ENCODE data around the gene NOL12. TPM values are rescaled to one million over a fixed set of nuclear protein-coding genes. Genes with fewer than 3 reads are reported as not detected.

Gene NOL12
- total RNA-seq, 2 donors from 2014 or later: 21.9 to 26.8 TPM

DNA sequence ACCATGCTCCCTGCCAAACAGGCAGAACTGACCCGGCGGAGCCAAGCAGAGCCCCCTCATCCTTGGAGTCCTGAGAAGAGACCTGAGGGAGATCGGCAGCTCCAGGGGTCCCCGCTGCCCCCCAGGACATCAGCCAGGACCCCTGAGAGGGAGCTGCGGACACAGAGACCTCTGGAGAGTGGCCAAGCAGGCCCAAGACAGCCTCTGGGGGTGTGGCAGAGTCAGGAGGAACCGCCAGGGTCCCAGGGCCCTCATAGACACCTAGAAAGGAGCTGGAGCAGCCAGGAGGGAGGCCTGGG is 48.2 kb downstream of the NOL12 start:
- H3K9me3 Mint-ChIP-seq: no peaks in the 10 kb centered on the region
- peaks cover 22% of the 10 kb centered on the region for H3K4me1 Mint-ChIP-seq
- Histone ChIP-seq H3K9ac (ENCODE audit: extremely low read depth, low read length, poor library complexity, severe bottlenecking) (no peak overlapping the region), H3K9me3 (ENCODE audit: control insufficient read depth, low read length) (no peaks in the 10 kb centered on the region), H3K36me3 (ENCODE audit: control insufficient read depth, insufficient read depth, low read length) (peaks cover 9% of the 10 kb centered on the region), H3K4me3 (ENCODE audit: low read length) (no peak overlapping the region), H3K4me1 (ENCODE audit: control insufficient read depth, insufficient read depth, low read length) (peaks cover 6% of the 10 kb centered on the region), H3K27me3 (ENCODE audit: control insufficient read depth, insufficient read depth, low read length, poor library complexity, severe bottlenecking) (no peaks in the 10 kb centered on the region), H3K27ac (ENCODE audit: low read depth, low read length) (no peak overlapping the region)
- H3K27ac Mint-ChIP-seq: peak overlapping the region; percentile 74
- peak; percentile 45 for DNase-seq
- peaks cover 18% of the 10 kb centered on the region for H3K36me3 Mint-ChIP-seq (ENCODE audit: low read depth)
- WGBS, 2 experiments (ENCODE audit: insufficient coverage in 1 of 2, insufficient read length in 1 of 2): 85 to 98% methylated on average over 5 to 6 of the region's 6 CpGs
- H3K4me3 Mint-ChIP-seq: no peak overlapping the region
- H3K27me3 Mint-ChIP-seq (ENCODE audit: insufficient read depth): peaks cover 25% of the 10 kb centered on the region
- TF ChIP-seq, protein P1, sequence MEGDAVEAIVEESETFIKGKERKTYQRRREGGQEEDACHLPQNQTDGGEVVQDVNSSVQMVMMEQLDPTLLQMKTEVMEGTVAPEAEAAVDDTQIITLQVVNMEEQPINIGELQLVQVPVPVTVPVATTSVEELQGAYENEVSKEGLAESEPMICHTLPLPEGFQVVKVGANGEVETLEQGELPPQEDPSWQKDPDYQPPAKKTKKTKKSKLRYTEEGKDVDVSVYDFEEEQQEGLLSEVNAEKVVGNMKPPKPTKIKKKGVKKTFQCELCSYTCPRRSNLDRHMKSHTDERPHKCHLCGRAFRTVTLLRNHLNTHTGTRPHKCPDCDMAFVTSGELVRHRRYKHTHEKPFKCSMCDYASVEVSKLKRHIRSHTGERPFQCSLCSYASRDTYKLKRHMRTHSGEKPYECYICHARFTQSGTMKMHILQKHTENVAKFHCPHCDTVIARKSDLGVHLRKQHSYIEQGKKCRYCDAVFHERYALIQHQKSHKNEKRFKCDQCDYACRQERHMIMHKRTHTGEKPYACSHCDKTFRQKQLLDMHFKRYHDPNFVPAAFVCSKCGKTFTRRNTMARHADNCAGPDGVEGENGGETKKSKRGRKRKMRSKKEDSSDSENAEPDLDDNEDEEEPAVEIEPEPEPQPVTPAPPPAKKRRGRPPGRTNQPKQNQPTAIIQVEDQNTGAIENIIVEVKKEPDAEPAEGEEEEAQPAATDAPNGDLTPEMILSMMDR (conservative IDR thresholded peaks at IDR 0.05): no peak

DNA sequence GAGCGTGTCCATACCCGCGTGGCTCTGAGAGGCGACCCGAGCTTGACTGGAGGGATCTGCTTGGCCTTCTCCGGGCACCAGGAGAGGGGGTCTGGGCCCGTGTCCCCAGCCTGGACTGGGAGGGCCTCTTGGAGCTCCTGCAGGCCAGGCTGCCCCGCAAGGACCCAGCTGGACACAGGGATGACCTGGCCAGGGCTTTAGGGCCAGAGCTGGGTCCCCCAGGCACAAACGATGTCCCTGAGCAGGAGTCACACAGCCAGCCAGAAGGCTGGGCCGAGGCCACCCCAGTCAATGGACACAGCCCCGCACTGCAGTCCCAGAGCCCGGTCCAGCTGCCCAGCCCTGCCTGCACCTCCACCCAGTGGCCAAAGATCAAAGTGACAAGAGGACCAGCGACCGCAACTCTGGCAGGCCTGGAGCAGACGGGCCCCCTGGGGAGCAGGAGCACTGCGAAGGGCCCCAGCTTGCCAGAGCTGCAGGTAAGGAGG is 48.9 kb downstream of the NOL12 start:
- Histone ChIP-seq H3K9ac (ENCODE audit: extremely low read depth, low read length, poor library complexity, severe bottlenecking) (no peak overlapping the region), H3K4me1 (ENCODE audit: control insufficient read depth, insufficient read depth, low read length) (peaks cover 6% of the 10 kb centered on the region), H3K36me3 (ENCODE audit: control insufficient read depth, insufficient read depth, low read length) (peaks cover 5% of the 10 kb centered on the region), H3K27ac (ENCODE audit: low read depth, low read length) (no peak overlapping the region), H3K4me3 (ENCODE audit: low read length) (no peak overlapping the region), H3K9me3 (ENCODE audit: control insufficient read depth, low read length) (no peaks in the 10 kb centered on the region), H3K27me3 (ENCODE audit: control insufficient read depth, insufficient read depth, low read length, poor library complexity, severe bottlenecking) (no peaks in the 10 kb centered on the region)
- peak; percentile 89 for DNase-seq
- H3K4me3 Mint-ChIP-seq: no peak overlapping the region
- WGBS, 2 experiments (ENCODE audit: insufficient coverage in 1 of 2, insufficient read length in 1 of 2): 77 to 80% methylated on average over 15 to 16 of the region's 16 CpGs
- H3K9me3 Mint-ChIP-seq: no peaks in the 10 kb centered on the region
- H3K4me1 Mint-ChIP-seq: peaks cover 22% of the 10 kb centered on the region
- H3K36me3 Mint-ChIP-seq (ENCODE audit: low read depth): peaks cover 15% of the 10 kb centered on the region
- peaks cover 28% of the 10 kb centered on the region for H3K27me3 Mint-ChIP-seq (ENCODE audit: insufficient read depth)
- H3K27ac Mint-ChIP-seq: no peak overlapping the region
- TF ChIP-seq, protein P1 (conservative IDR thresholded peaks at IDR 0.05): peak; percentile 74

DNA sequence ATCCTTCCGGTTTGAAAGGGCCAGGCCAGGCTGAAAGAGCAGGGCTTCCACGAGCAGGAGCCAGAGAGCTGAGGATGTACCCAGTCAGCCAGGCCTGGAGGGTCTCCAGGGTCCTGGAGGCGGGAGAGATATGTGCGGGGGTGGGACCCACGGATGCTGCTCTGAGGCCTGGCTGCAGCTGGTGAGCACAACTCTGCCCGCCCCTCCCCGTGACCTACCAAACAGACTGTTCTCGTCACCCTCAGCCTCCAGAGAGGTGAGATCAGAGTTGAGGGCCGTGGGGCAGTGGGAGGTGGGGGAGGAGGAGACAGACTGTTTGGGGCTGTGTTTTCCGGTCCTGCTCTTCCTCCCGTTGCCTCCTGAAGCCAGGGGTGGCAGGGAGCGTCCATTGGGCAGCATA is 52.9 kb downstream of the NOL12 start:
- no peaks in the 10 kb centered on the region for H3K27me3 ChIP-seq (ENCODE audit: control insufficient read depth, insufficient read depth, low read length, poor library complexity, severe bottlenecking)
- no peak overlapping the region for H3K27ac ChIP-seq (ENCODE audit: low read depth, low read length)
- H3K4me3 Mint-ChIP-seq: no peak overlapping the region
- peaks cover 12% of the 10 kb centered on the region for H3K4me1 Mint-ChIP-seq
- peaks cover 6% of the 10 kb centered on the region for H3K4me1 ChIP-seq (ENCODE audit: control insufficient read depth, insufficient read depth, low read length)
- TF ChIP-seq, protein P1 (conservative IDR thresholded peaks at IDR 0.05): no peak
- no peak overlapping the region for H3K27ac Mint-ChIP-seq
- no peaks in the 10 kb centered on the region for H3K9me3 ChIP-seq (ENCODE audit: control insufficient read depth, low read length)
- no peaks in the 10 kb centered on the region for H3K9me3 Mint-ChIP-seq
- H3K36me3 Mint-ChIP-seq (ENCODE audit: low read depth): peaks cover 7% of the 10 kb centered on the region
- H3K9ac ChIP-seq (ENCODE audit: extremely low read depth, low read length, poor library complexity, severe bottlenecking): no peak overlapping the region
- no peak for DNase-seq
- 89 to 93% methylated on average over 3 to 12 of the region's 12 CpGs for WGBS, 2 experiments (ENCODE audit: insufficient coverage in 1 of 2, insufficient read length in 1 of 2)
- H3K27me3 Mint-ChIP-seq (ENCODE audit: insufficient read depth): peaks cover 28% of the 10 kb centered on the region
- no peaks in the 10 kb centered on the region for H3K36me3 ChIP-seq (ENCODE audit: control insufficient read depth, insufficient read depth, low read length)
- H3K4me3 ChIP-seq (ENCODE audit: low read length): no peak overlapping the region
